H1 (cell line): ENCODE results near the gene UBA6. TPM values are rescaled to one million over a fixed set of nuclear protein-coding genes. Genes with fewer than 3 reads are reported as not detected.

Experiments
- ATF3 ChIP-seq: IDR thresholded peaks from 2 replicates; pipeline ENCODE4 v1.6.1; 2011; ENCODE audit warnings: low read depth, mild to moderate bottlenecking, low read length; ENCODE audit not compliant: insufficient read depth
- BRCA1 ChIP-seq: IDR thresholded peaks from 2 replicates; pipeline ENCODE4 v1.6.1; 2012; ENCODE audit warnings: low read depth, low read length, improper control_type of control experiment
- EZH2 ChIP-seq: fragments of 200-600 bp; sonication (generic); IDR thresholded peaks from 2 replicates; pipeline ENCODE4 v1.7.1; 2012; ENCODE audit warnings: low read depth, mild to moderate bottlenecking, moderate library complexity, low read length, inconsistent platforms; ENCODE audit not compliant: severe bottlenecking
- GABPA ChIP-seq: IDR thresholded peaks from 2 replicates; pipeline ENCODE4 v1.6.1; 2011; ENCODE audit warnings: mild to moderate bottlenecking, low read length, moderate library complexity, borderline replicate concordance; ENCODE audit not compliant: insufficient read depth
- MAFK ChIP-seq: IDR thresholded peaks from 2 replicates; pipeline ENCODE4 v1.6.1; 2012; ENCODE audit warnings: low read depth, mild to moderate bottlenecking, improper control_type of control experiment, low read length
- SP2 ChIP-seq: IDR thresholded peaks from 2 replicates; pipeline ENCODE4 v1.6.1; 2012; ENCODE audit warnings: mild to moderate bottlenecking, low read length, inconsistent platforms
- polyA plus RNA-seq, 7 experiments: library from polyadenylated mRNA; depleted of rRNA in 3 of 7; stranded (reverse) in 5 of 7; unstranded in 2 of 7; fragments of >200 nt in 5 of 7; fragments of 200-250 nt in 2 of 7; gene quantifications; 1 replicate in 5 of 7; 2 replicates in 1 of 7; 4 replicates in 1 of 7; pipeline versions ENCODE4 v1.2.1 to v1.2.3, GENCODE V29; 2011 to 2013; ENCODE audit warnings: missing spikeins in 2 of 7, mixed read lengths in 2 of 7
- total RNA-seq: library from RNA; stranded (reverse); fragmentation: NEBNext Ultra II Directional; extraction: Animal tissue kit (Norgen Biotek cat#: 25700); gene quantifications from 2 replicates; pipeline ENCODE4 v1.2.1, GENCODE V29; 2021

Gene UBA6
- total and polyA plus RNA-seq, 2 of the 8 experiments (the other 6 are each of a cell fraction or from before 2014, with no cell fraction given): 17.4 to 74.3 TPM

- TF ChIP-seq ATF3 (no peak), EZH2 (no peak), MAFK (no peak), BRCA1 (no peak), SP2 (no peak), GABPA (no peak)
Measured at GRCh38 chr4:67651536-67651935, 49.4 kb downstream of the UBA6 start (continued).
